Measurements from ENCODE around the gene KDM1A. TPM values are rescaled to one million over a fixed set of nuclear protein-coding genes. Genes with fewer than 3 reads are reported as not detected.

Gene KDM1A
- total and polyA plus RNA-seq, 10 donors: 18.4 to 47.2 (median 37.9) TPM

DNA sequence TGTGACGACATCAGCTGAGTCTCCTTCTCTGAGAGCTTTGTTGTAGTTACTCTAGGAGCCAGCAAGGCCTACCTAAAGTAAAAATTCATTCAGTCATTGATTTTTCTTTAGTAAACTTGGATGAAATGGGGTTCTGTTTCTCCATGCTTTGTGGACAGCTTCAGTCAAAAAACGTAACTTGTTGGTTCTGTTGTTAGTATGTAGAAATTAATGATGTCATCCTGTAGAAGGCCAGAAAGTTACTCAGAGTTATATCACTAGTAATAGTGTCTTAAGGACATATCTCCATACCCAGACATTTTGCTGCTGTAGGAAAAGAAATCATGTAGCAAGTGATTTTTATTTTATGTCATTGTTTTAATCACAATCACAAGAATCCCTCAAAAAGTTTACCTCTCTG, 43.0 kb downstream of the KDM1A start:
- H3K4me1 ChIP-seq: no peaks in the 10 kb centered on the region
- intact Hi-C loops (cut with DNase I; ENCODE audit: low total_unique reads): no loop called here
- DNase-seq: no peak
- TF ChIP-seq POLR2A (IDR thresholded peaks at IDR 0.05): no peak
- TF ChIP-seq POLR2AphosphoS5 (IDR thresholded peaks at IDR 0.05): no peak
- TF ChIP-seq, protein P1, sequence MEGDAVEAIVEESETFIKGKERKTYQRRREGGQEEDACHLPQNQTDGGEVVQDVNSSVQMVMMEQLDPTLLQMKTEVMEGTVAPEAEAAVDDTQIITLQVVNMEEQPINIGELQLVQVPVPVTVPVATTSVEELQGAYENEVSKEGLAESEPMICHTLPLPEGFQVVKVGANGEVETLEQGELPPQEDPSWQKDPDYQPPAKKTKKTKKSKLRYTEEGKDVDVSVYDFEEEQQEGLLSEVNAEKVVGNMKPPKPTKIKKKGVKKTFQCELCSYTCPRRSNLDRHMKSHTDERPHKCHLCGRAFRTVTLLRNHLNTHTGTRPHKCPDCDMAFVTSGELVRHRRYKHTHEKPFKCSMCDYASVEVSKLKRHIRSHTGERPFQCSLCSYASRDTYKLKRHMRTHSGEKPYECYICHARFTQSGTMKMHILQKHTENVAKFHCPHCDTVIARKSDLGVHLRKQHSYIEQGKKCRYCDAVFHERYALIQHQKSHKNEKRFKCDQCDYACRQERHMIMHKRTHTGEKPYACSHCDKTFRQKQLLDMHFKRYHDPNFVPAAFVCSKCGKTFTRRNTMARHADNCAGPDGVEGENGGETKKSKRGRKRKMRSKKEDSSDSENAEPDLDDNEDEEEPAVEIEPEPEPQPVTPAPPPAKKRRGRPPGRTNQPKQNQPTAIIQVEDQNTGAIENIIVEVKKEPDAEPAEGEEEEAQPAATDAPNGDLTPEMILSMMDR (IDR thresholded peaks at IDR 0.05 in 8 of 11, conservative IDR thresholded peaks at IDR 0.05 in 3 of 11): no peak
- 91 to 98% (median 91%) methylated on average over 2 of the region's 2 CpGs for WGBS, 5 donors
- no peaks in the 10 kb centered on the region for H3K27me3 ChIP-seq (replicated peaks in 1 of 7)
- H3K9me3 ChIP-seq: no peaks in the 10 kb centered on the region
- peaks cover 0 to 98% (median 50%) of the 10 kb centered on the region in 6 donors for H3K36me3 ChIP-seq
- no peak overlapping the region for H3K4me3 ChIP-seq
- no peak overlapping the region for H3K27ac ChIP-seq

DNA sequence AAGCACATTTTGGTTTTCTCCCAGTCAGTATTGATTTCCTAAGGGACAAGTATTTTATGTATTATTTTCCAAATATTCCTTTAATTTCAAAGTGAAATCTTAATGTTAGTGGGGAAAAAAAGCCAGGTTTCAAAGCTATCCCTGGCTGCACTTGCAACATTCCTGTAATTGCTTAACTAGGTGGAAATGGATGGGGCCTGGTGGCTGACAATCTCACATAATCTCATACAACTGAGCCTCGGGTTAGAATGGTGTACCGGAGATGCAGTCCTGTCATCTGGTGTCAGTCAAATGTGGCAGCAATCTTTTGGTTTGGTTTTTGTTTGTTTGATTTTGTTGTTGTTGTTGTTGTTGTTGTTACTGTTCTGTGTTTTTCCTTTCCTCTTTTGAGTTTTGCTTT, 46.1 kb downstream of the KDM1A start:
- WGBS, 5 donors: 90 to 96% (median 92%) methylated on average over 2 of the region's 2 CpGs
- Histone ChIP-seq H3K9me3 (no peaks in the 10 kb centered on the region), H3K36me3 (peaks cover 0 to 98% (median 44%) of the 10 kb centered on the region in 6 donors), H3K27me3 (replicated peaks in 1 of 7) (no peaks in the 10 kb centered on the region), H3K4me3 (no peak overlapping the region), H3K4me1 (no peaks in the 10 kb centered on the region), H3K27ac (no peak overlapping the region)
- intact Hi-C loops (cut with DNase I; ENCODE audit: low total_unique reads): no loop called here
- TF ChIP-seq, protein P1 (IDR thresholded peaks at IDR 0.05 in 8 of 11, conservative IDR thresholded peaks at IDR 0.05 in 3 of 11): no peak
- DNase-seq: no peak

GRCh38 chr1:23066075-23066474, 46.8 kb downstream of the KDM1A start:
- Histone ChIP-seq H3K4me1 (no peaks in the 10 kb centered on the region), H3K36me3 (peaks cover 0 to 98% (median 45%) of the 10 kb centered on the region in 6 donors), H3K9me3 (no peaks in the 10 kb centered on the region), H3K27ac (no peak overlapping the region), H3K4me3 (no peak overlapping the region), H3K27me3 (replicated peaks in 1 of 7) (no peaks in the 10 kb centered on the region)
- 86 to 93% (median 92%) methylated on average over 2 of the region's 2 CpGs for WGBS, 5 donors
- DNase-seq: no peak
- intact Hi-C loops (cut with DNase I; ENCODE audit: low total_unique reads): no loop called here
- no peak for TF ChIP-seq POLR2A (IDR thresholded peaks at IDR 0.05)
- no peak for TF ChIP-seq POLR2AphosphoS5 (IDR thresholded peaks at IDR 0.05)
- TF ChIP-seq, protein P1 (IDR thresholded peaks at IDR 0.05 in 8 of 11, conservative IDR thresholded peaks at IDR 0.05 in 3 of 11): no peak

DNA sequence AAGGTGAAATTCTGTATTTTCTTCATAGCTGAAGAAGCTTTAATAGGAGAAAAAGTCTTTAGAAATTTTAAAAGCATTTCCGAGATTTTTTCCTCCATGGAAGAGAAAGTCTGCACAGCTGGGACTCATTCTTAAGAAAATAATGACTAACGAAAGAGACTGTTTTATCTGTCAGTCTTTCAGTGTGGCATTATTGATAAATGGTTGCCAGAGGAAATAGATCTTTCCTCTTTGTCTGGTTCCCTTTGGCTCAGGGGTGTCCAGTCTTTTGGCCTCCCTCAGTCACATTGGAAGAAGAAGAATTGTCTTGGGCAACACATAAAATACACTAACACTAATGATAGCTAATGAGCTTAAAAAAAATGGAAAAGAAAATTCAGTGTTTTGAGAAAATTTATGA, 49.9 kb downstream of the KDM1A start:
- Histone ChIP-seq H3K9me3 (no peaks in the 10 kb centered on the region), H3K4me3 (no peak overlapping the region), H3K4me1 (no peaks in the 10 kb centered on the region), H3K27me3 (replicated peaks in 1 of 7) (no peaks in the 10 kb centered on the region), H3K27ac (no peak overlapping the region), H3K36me3 (peaks cover 0 to 98% (median 51%) of the 10 kb centered on the region in 6 donors)
- WGBS, 5 donors: 78 to 93% (median 89%) methylated on average over 2 of the region's 2 CpGs
- DNase-seq: no peak
- TF ChIP-seq, protein P1 (IDR thresholded peaks at IDR 0.05 in 8 of 11, conservative IDR thresholded peaks at IDR 0.05 in 3 of 11): no peak
- TF ChIP-seq POLR2A (IDR thresholded peaks at IDR 0.05) (no peak), POLR2AphosphoS5 (IDR thresholded peaks at IDR 0.05) (no peak)
- intact Hi-C loops (cut with DNase I; ENCODE audit: low total_unique reads): no loop called here
